Breast epithelium (tissue), 4 donors: ENCODE measurements around the gene SPTBN1. TPM values are rescaled to one million over a fixed set of nuclear protein-coding genes. Genes with fewer than 3 reads are reported as not detected.

Experiments used
- DNase-seq, 2 donors: peaks; one replicate each; pipeline ENCODE4 v3.0.0-alpha.2; 2019; ENCODE audit warnings: low spot score in 2 of 2
- H3K27ac ChIP-seq, 2 donors: fragments of 200-600 bp; sonication (generic) in 1 of 2; one replicate each; pipeline ENCODE4 v1.5.1; 2016 to 2019; ENCODE audit warnings: mild to moderate bottlenecking in 1 of 2
- H3K27me3 ChIP-seq, 2 donors: fragments of 200-600 bp; sonication (generic) in 1 of 2; one replicate each; pipeline versions ENCODE4 v1.5.1 to v1.6.0; 2017 to 2019; ENCODE audit warnings: control low read depth in 1 of 2, mild to moderate bottlenecking in 1 of 2
- H3K36me3 ChIP-seq: fragments of 200-600 bp; one replicate; pipeline ENCODE4 v1.5.1; 2019
- H3K4me1 ChIP-seq, 2 donors: fragments of 200-600 bp; sonication (generic); one replicate each; pipeline ENCODE4 v1.5.1; 2016 to 2019; ENCODE audit warnings: control low read depth in 1 of 2
- H3K4me3 ChIP-seq, 3 donors: fragments of 200-600 bp; sonication (generic); 1 replicate in 2 of 3; 2 replicates in 1 of 3; pipeline ENCODE4 v1.5.1; 2016 to 2019; ENCODE audit warnings: mild to moderate bottlenecking in 3 of 3, moderate library complexity in 2 of 3
- H3K9me3 ChIP-seq, 2 donors: fragments of 200-600 bp; sonication (generic) in 1 of 2; one replicate each; pipeline ENCODE4 v1.5.1; 2016 to 2019; ENCODE audit warnings: control low read depth in 1 of 2
- POLR2A ChIP-seq: fragments of 450-650 bp; IDR thresholded peaks from one replicate; pipeline ENCODE4 v1.6.1; 2016; ENCODE audit warnings: antibody characterized with exemption, mild to moderate bottlenecking, moderate library complexity
- POLR2AphosphoS5 ChIP-seq, 3 donors: sonication (generic); formaldehyde crosslinking; IDR thresholded peaks; one replicate each; pipeline ENCODE4 v1.6.1; 2017; ENCODE audit warnings: antibody characterized with exemption in 3 of 3
- intact Hi-C: fragments of 100-400 bp; cut with DNase I; formaldehyde crosslinking; loops from one replicate; pipeline ENCODE4 v1.15.1; 2023; ENCODE audit warnings: low total_unique reads
- total RNA-seq, 3 donors: library from RNA; depleted of rRNA; stranded (reverse); fragments of >200 nt; gene quantifications; one replicate each; pipeline ENCODE4 v1.1.0, GENCODE V29; 2016
- TF ChIP-seq, protein P1 (sequence below), 3 donors: fragments of 450-650 bp; IDR thresholded peaks; one replicate each; pipeline ENCODE4 v1.5.1; 2016 to 2017; ENCODE audit warnings: antibody characterized with exemption in 3 of 3, mild to moderate bottlenecking in 3 of 3, moderate library complexity in 3 of 3

The SPTBN1 gene
- total RNA-seq, 3 donors from 2014 or later: 223 to 1,216 (median 273) TPM

DNA sequence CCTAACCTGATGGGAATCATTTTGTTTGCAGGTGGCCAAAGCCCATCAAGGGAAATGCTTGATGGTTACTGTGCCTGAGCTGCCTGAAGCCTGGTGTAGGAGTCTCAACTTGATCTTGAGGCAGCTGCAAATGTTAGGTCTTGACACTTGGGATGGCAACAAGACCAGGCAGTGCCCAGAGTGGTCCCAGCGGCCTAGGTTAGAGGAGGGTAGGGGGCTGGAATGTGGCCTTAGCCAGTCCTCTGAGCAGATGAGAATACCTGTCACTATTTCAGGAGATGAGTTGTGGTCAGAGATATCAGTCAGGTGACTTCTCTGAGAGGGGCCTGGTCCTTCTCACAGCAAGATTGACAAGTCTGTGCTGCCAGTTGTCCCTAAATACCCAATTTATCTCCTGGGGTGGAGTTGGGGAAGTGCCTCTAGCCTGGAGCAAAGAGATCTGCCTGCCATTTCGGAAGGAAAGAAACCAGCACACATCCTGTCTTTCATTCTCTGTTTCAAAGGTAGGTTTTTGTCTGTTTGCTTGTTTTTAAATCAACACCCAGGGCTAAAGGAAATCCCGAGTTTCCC lies 13.4 kb downstream of the SPTBN1 start:
- intact Hi-C loops: no loop called here
- H3K9me3 ChIP-seq: no peaks in the 10 kb centered on the region
- no peaks in the 10 kb centered on the region for H3K27me3 ChIP-seq
- no peaks in the 10 kb centered on the region for H3K36me3 ChIP-seq
- DNase-seq: no peak
- H3K27ac ChIP-seq: peak overlapping the region; percentile 52 to 81
- no peak overlapping the region for H3K4me3 ChIP-seq
- TF ChIP-seq POLR2A (no peak), POLR2AphosphoS5 (IDR thresholded peaks at IDR 0.05) (no peak)
- TF ChIP-seq, protein P1, sequence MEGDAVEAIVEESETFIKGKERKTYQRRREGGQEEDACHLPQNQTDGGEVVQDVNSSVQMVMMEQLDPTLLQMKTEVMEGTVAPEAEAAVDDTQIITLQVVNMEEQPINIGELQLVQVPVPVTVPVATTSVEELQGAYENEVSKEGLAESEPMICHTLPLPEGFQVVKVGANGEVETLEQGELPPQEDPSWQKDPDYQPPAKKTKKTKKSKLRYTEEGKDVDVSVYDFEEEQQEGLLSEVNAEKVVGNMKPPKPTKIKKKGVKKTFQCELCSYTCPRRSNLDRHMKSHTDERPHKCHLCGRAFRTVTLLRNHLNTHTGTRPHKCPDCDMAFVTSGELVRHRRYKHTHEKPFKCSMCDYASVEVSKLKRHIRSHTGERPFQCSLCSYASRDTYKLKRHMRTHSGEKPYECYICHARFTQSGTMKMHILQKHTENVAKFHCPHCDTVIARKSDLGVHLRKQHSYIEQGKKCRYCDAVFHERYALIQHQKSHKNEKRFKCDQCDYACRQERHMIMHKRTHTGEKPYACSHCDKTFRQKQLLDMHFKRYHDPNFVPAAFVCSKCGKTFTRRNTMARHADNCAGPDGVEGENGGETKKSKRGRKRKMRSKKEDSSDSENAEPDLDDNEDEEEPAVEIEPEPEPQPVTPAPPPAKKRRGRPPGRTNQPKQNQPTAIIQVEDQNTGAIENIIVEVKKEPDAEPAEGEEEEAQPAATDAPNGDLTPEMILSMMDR (IDR thresholded peaks at IDR 0.05): no peak
- H3K4me1 ChIP-seq: no peaks in the 10 kb centered on the region

DNA sequence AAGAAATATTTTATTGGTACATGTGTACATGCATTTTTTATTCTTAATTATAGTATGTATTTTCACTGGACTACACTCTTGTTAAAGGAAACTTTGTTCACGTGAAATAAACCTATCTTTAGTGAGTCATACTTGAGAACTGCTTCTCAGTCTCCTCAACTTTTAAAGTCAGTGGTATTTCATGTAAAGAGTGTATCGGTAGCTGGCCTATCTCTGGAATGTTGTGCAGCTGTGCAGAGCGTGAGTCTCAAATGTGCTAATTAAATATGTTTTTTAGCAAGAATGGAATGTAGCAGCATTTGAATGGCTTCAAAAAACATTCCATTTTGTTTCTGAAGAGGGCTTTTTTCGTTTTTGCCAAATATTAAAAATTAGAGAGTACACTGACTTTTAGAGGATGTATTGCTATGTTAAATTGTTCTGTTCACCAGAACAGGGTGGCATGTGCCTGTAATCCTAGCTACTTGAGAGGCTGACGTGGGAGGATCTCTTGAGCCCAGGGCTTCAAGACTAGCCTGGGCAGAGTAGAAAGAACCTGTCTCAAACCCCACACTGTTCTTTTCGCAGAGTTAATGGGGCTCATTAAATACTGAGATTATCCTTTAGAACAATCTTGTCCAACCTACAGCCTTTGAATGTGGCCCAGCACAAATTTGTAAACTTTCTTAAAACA lies 14.3 kb downstream of the SPTBN1 start:
- TF ChIP-seq POLR2AphosphoS5 (IDR thresholded peaks at IDR 0.05) (no peak), POLR2A (no peak)
- TF ChIP-seq, protein P1 (IDR thresholded peaks at IDR 0.05): no peak
- no peaks in the 10 kb centered on the region for H3K4me1 ChIP-seq

GRCh38 chr2:54471221-54471711 lies 15.1 kb downstream of the SPTBN1 start:
- DNase-seq: no peak

More for the DNA sequence above, 14.3 kb downstream of the SPTBN1 start:
- Histone ChIP-seq H3K4me3 (no peak overlapping the region), H3K36me3 (no peaks in the 10 kb centered on the region), H3K27ac (peak overlapping the region; percentile 19 to 56), H3K27me3 (no peaks in the 10 kb centered on the region), H3K9me3 (no peaks in the 10 kb centered on the region)
- no peak for DNase-seq
- intact Hi-C loops: no loop called here

DNA sequence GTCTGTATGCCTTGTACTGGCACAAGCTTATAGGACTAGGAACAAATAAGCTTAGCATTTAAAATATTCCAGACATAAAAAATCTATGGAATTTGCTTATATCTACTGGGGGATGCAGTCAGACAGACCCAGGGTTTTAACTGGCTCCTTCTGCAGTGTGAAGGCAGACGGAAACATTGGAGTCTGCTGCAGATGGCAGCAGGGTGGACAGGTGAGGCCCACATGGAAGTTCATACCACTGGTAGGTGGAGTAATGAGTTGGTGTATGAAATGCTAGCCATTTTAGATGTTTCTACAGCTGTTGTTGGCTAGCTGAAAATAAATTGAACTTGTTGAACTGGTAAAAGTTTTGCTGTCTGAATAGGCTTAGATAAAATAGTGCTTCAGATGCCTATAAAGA lies 17.7 kb downstream of the SPTBN1 start:
- intact Hi-C loops: no loop called here
- H3K36me3 ChIP-seq: no peaks in the 10 kb centered on the region
- DNase-seq: no peak
- no peak overlapping the region for H3K27ac ChIP-seq
- no peak overlapping the region for H3K4me3 ChIP-seq
- H3K9me3 ChIP-seq: no peaks in the 10 kb centered on the region
- TF ChIP-seq POLR2A (no peak), POLR2AphosphoS5 (IDR thresholded peaks at IDR 0.05) (no peak)
- TF ChIP-seq, protein P1 (IDR thresholded peaks at IDR 0.05): no peak
- H3K27me3 ChIP-seq: no peaks in the 10 kb centered on the region
- H3K4me1 ChIP-seq: no peaks in the 10 kb centered on the region

More at GRCh38 chr2:54471221-54471711, 15.1 kb downstream of the SPTBN1 start:
- peak overlapping the region; percentile 19 to 56 for H3K27ac ChIP-seq
- H3K36me3 ChIP-seq: no peaks in the 10 kb centered on the region
- no peaks in the 10 kb centered on the region for H3K27me3 ChIP-seq
- H3K4me3 ChIP-seq: no peak overlapping the region
- no peaks in the 10 kb centered on the region for H3K9me3 ChIP-seq
- TF ChIP-seq POLR2A (no peak), POLR2AphosphoS5 (IDR thresholded peaks at IDR 0.05) (no peak)
- TF ChIP-seq, protein P1 (IDR thresholded peaks at IDR 0.05): no peak
- intact Hi-C loops: no loop called here
- no peaks in the 10 kb centered on the region for H3K4me1 ChIP-seq

- TF ChIP-seq POLR2A: no peak
- TF ChIP-seq, protein P1 (IDR thresholded peaks at IDR 0.05): no peak
- TF ChIP-seq POLR2AphosphoS5 (IDR thresholded peaks at IDR 0.05): no peak
- intact Hi-C loops: no loop called here
- Histone ChIP-seq H3K4me1 (no peaks in the 10 kb centered on the region), H3K9me3 (no peaks in the 10 kb centered on the region), H3K27me3 (no peaks in the 10 kb centered on the region), H3K27ac (peak overlapping the region in 1 of 2 donors; percentile 11), H3K36me3 (no peaks in the 10 kb centered on the region), H3K4me3 (no peak overlapping the region)
- no peak for DNase-seq
These were observed 19.2 kb downstream of the SPTBN1 start for GRCh38 chr2:54475285-54475684.
